GM18499 (cell line): ENCODE measurements around the gene ZNF385B.

Experiments
- ATAC-seq: cut with Tn5 transposase; IDR thresholded peaks from one replicate; pipeline ENCODE4 v1.9.1; 2021; ENCODE audit warnings: moderate number of reproducible peaks; ENCODE audit not compliant: insufficient read depth, unreplicated experiment

The ZNF385B gene

DNA sequence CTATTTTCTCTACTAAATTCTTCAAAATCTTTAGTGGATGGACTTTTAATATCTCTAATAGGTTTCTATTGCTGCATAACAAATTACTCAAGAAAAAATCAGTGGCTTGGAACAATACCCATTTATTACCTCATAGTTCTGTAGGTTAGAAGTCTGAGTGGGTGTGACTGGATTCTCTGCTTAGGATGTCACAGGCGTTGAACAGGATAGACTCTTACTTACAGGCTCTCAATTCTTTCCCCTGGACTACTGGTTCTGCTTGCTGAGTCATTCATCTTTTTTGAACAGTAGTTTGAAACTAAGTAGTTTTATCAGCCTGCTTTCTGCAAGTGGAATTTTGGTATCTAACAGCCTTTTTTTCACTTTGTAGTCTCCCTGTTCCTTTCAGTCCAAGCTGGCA lies 265.4 kb downstream of the ZNF385B start:
- no peak for ATAC-seq

- ATAC-seq = no peak
Observed at GRCh38 chr2:179595284-179595683, 266.1 kb downstream of the ZNF385B start.

GRCh38 chr2:179594268-179595112 lies 266.9 kb downstream of the ZNF385B start:
- ATAC-seq = no peak

- ATAC-seq = no peak
Observed at GRCh38 chr2:179593323-179593722, 268.1 kb downstream of the ZNF385B start.

- ATAC-seq = no peak
Observed at GRCh38 chr2:179592167-179592936, 269.1 kb downstream of the ZNF385B start.

DNA sequence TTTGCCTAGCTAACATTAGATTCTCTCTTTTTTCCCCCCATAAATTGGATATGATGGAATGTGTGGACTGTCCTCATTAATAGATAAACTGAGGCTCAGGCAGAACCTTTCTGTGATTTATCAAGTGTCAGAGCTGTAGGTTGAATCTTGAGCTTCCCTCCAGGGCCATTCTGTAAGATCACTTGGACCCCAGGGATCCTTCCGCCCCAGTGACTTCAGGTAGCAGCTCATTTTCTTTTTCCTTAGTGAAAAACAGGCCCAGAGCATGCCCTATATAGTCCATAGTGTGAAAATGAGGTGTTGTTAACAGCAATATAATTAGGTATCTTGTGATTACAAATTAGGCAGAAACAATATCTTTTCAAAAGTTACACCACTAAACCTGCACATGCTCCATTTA lies 269.7 kb downstream of the ZNF385B start:
- ATAC-seq = no peak

GRCh38 chr2:179588486-179589145 lies 272.8 kb downstream of the ZNF385B start:
- ATAC-seq = no peak

GRCh38 chr2:179584760-179585159 lies 276.7 kb downstream of the ZNF385B start:
- no peak for ATAC-seq

DNA sequence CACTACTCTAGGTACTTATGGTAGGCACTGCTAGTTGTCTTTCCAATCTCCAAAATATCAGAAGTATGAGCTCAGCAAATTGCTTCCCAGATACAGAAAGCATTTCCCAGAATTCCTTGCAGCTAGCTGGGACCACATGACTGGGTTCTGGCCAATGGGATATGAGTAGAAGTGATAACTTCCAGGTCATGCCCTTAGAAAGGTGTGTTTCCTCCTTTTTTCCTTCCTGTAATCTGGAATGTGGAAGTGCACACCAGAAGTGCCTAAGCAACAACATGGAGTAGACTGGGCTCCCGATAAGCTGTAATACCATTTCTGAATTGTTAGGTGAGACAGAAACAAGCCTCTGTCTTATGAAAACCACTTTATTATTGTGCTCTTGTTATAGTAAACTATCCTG lies 279.8 kb downstream of the ZNF385B start:
- ATAC-seq = no peak

DNA sequence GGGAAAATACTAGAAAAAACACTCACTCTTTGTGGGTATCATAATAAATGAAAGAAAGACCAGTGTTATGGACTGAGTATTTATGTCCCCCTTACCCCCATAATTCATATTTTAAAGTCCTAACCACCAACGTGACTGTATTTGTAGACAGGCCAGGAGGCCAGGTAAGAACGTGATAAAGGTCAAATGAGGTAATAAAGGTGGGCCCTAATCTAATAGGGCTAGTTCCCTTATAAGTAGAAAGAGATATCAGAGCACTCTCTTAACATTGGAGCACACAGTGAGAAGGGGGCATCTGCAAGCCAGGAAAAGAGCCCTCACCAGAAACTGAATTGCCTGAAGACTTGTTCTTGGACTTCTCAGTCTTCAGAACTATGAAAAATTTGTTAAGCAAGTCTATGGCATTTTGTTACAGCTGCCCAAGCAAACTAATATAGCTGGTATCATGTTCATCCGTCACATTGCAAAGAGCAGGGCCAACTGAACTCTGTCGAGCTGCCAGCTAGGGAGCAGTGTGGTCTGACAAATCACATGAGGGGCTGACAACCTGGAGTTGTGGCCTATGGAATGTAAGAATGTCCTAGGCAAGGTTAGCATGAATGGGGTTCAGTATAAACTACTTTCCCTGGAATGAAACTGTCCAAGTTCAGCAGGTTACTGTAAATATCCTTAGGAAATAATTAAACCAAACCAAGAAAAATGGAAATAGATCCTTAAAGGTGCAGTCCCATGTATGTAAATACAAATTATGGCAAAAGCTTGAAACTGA lies 280.9 kb downstream of the ZNF385B start:
- ATAC-seq = no peak

DNA sequence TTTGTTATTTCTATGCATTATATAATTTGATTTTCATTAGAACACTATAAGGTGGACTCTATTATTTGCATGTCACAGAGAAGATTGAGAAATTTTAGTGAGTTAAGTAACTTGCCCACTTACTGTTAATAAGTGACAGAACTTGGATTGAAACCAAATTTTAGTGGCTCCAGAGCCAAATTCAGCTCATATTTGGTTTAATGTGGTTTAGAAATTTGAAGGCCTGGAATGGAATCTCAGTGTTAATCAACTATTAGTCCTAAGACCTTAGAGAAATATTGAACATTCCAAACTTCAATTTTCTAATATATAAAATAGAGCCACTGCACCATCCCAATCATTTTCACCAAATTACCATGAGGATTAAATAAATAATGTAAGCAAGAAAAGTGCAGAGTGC lies 281.6 kb downstream of the ZNF385B start:
- no peak for ATAC-seq

DNA sequence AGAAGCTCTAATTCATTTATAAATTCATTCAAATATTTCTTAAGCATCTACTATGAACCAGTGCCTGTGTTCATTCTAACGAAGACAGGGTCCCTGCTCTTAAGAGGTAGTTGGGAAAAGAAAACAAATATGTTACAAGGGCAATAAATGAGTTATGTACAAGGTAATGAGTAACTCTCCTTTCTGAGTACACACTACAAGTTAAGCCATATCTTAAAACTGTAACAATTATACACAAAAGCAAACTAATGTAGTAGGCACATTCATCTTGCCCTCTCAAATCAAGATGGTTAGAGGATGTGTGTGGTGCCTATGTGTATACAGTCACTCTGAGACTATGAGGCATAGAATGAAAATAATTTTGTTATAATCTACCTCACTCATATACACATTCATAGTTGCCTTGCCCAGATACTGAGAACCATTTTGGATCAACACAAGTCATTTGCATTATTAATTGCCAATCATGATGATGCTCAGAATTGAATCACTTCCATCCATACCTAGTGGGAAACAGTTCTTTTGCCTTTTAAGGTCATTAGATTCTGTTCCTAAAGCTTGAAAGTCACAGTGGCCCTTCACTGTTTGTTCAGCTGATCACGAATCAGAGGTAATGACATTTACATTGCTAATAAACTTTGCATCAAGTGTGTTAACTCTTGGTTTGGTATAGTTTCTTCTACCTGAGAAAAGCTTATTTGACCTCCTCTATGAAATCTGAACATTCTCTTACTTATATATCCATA lies 283.1 kb downstream of the ZNF385B start:
- ATAC-seq = no peak

GRCh38 chr2:179574061-179574519 lies 287.3 kb downstream of the ZNF385B start:
- no peak for ATAC-seq

DNA sequence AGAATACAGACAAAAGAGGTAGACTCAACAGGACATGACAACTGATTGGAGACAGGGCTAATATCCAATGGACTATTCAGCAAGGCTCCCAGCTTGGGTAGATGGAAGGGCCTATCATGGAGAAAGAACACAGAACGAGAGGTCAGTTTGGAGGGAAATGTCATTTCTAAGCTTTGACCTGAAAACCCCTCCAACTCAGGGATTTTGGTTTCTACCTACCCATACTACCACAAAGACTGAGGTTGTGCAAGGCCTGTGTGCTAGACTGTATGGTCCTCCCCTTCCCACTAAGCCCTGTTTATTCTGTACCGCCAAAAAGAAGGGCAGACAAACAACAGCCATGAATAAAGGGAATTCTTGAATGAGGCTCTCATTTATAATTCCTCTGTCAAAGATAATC lies 288.9 kb downstream of the ZNF385B start:
- ATAC-seq = no peak

GRCh38 chr2:179571721-179572120 lies 289.7 kb downstream of the ZNF385B start:
- no peak for ATAC-seq

GRCh38 chr2:179571252-179571651 lies 290.2 kb downstream of the ZNF385B start:
- no peak for ATAC-seq

DNA sequence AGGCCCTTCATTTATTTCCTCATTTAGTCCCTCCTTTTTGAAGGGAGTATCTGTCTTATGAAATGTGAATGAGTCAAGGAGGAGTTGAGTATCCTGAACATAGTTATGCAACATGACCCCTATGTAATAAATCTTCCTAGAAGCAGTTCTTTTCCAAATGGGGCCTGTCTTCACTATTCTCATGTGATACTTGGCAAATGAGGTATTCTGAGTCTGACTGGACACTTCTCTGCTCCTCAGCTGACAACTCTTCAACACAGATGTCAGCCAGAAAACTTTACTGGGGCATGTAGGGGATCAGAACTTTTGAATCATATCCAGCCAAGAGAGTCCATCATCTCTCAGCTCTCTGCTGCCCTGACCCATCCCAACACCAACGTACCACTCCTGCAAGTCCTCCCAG lies 291.6 kb downstream of the ZNF385B start:
- no peak for ATAC-seq

DNA sequence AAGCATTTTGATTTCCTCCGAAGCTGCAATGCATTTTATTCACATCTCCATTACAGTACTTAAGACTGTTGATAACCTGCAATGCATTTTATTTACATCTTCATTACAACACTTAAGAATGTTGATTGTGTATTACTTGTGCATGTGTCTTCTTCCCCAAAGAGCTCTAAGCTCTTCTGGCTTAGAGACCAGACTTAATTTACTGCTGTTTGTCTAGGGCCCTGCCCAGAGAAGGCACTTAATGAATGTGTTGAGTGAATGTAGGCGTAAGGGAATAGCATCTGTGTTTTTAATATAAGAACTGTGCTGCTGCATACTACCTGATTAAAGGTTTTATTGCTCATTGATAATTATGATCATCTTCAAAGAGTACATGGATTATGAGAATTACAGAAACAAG lies 295.6 kb downstream of the ZNF385B start:
- no peak for ATAC-seq

DNA sequence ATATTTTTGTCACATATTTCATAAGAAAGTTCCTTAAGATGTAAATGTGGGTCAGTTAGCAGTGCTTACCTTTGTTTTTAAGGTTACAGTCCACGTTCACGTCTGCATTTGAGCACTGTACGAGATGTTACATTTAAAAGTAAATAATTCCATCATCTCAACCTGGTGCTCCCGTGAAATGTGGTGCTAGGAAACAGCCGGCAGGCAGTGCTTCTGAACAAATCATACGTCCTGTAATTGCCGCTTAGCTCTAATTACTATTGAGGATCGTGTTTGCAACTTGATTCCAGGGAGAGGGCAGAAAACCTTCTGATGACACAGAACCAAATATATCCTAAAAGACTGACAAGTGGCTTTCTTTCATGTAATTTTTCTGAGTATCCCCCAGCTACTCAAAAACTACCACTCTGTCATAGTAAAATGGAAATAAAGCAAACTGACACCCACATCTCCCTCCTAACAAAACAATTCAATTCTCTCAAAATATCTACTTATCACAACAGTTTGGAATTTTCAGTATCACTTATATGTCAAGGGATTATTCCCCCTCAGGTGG lies 299.0 kb downstream of the ZNF385B start:
- no peak for ATAC-seq
